CD14-positive monocyte (primary cell): ENCODE measurements around the gene SQSTM1. TPM values are rescaled to one million over a fixed set of nuclear protein-coding genes. Genes with fewer than 3 reads are reported as not detected.

Experiments
- DNase-seq, 3 donors: peaks; one replicate each; pipeline ENCODE4 v3.0.0-alpha.2; 2011 to 2022
- H2AFZ ChIP-seq: 2 replicates; pipeline ENCODE4 v1.6.0; 2012; ENCODE audit warnings: mild to moderate bottlenecking, low read depth, low read length, inconsistent platforms; ENCODE audit not compliant: insufficient read depth, poor library complexity, severe bottlenecking
- H3K27ac ChIP-seq, 2 donors: 1 replicate in 1 of 2; 2 replicates in 1 of 2; pipeline ENCODE4 v1.5.1; 2012 to 2013; ENCODE audit warnings: low read length in 2 of 2, control low read depth in 1 of 2, inconsistent platforms in 1 of 2, low read depth in 1 of 2, mild to moderate bottlenecking in 1 of 2
- H3K27me3 ChIP-seq, 2 donors: one replicate each; pipeline versions ENCODE4 v1.6.0 to v1.6.1; 2011 to 2013; ENCODE audit warnings: low read length in 2 of 2; ENCODE audit not compliant: control insufficient read depth in 2 of 2, insufficient read depth in 2 of 2
- H3K36me3 ChIP-seq, 2 donors: replicated peaks in 1 of 2; 1 replicate in 1 of 2; 2 replicates in 1 of 2; pipeline versions ENCODE4 v1.5.1 to v1.6.1; 2012 to 2013; ENCODE audit warnings: low read length in 2 of 2, control low read depth in 1 of 2, inconsistent platforms in 1 of 2, mild to moderate bottlenecking in 1 of 2; ENCODE audit not compliant: insufficient read depth in 2 of 2, control insufficient read depth in 1 of 2
- H3K4me1 ChIP-seq, 2 donors: 1 replicate in 1 of 2; 2 replicates in 1 of 2; pipeline versions ENCODE4 v1.5.1 to v1.6.1; 2012 to 2013; ENCODE audit warnings: low read length in 2 of 2, control low read depth in 1 of 2, inconsistent platforms in 1 of 2, mild to moderate bottlenecking in 1 of 2, moderate library complexity in 1 of 2; ENCODE audit not compliant: insufficient read depth in 2 of 2, control insufficient read depth in 1 of 2
- H3K4me2 ChIP-seq: replicated peaks from 2 replicates; pipeline ENCODE3; 2012; ENCODE audit warnings: low read length, moderate library complexity, mild to moderate bottlenecking; ENCODE audit not compliant: poor library complexity, severe bottlenecking; ENCODE audit errors: extremely low read depth
- H3K4me3 ChIP-seq, 3 experiments: fragments of 200-600 bp in 1 of 3; sonication (generic) in 1 of 3; replicated peaks in 1 of 3; 1 replicate in 2 of 3; 2 replicates in 1 of 3; pipeline ENCODE4 v1.5.1; 2011 to 2013; ENCODE audit warnings: low read length in 3 of 3, mild to moderate bottlenecking in 3 of 3, control low read depth in 2 of 3, low read depth in 2 of 3, inconsistent platforms in 1 of 3, moderate library complexity in 1 of 3
- H3K79me2 ChIP-seq: 2 replicates; pipeline ENCODE4 v1.6.0; 2012; ENCODE audit warnings: mild to moderate bottlenecking, control low read depth, inconsistent platforms, low read length, moderate library complexity; ENCODE audit not compliant: insufficient read depth
- H3K9ac ChIP-seq: 2 replicates; pipeline ENCODE4 v1.6.0; 2017; ENCODE audit warnings: low read length, mild to moderate bottlenecking; ENCODE audit not compliant: insufficient read depth, poor library complexity, severe bottlenecking
- H3K9me3 ChIP-seq, 2 donors: replicated peaks in 1 of 2; 1 replicate in 1 of 2; 2 replicates in 1 of 2; pipeline versions ENCODE4 v1.5.1 to v1.6.1; 2012 to 2013; ENCODE audit warnings: low read length in 2 of 2, control low read depth in 1 of 2; ENCODE audit not compliant: control insufficient read depth in 1 of 2, insufficient read depth in 1 of 2
- H4K20me1 ChIP-seq: 2 replicates; pipeline ENCODE4 v1.6.0; 2012; ENCODE audit warnings: mild to moderate bottlenecking, low read length, control low read depth, moderate library complexity; ENCODE audit not compliant: insufficient read depth
- H3K27ac Mint-ChIP-seq, 7 donors: one replicate each; pipeline ENCODE4 v1.8.0; 2020; ENCODE audit warnings: mild to moderate bottlenecking in 7 of 7, mixed read lengths in 7 of 7, moderate library complexity in 6 of 7, inconsistent platforms in 2 of 7
- H3K27me3 Mint-ChIP-seq, 3 donors: one replicate each; pipeline ENCODE4 v1.8.0; 2021 to 2022; ENCODE audit warnings: low read depth in 3 of 3, mild to moderate bottlenecking in 3 of 3, mixed read lengths in 3 of 3, moderate library complexity in 3 of 3, inconsistent platforms in 1 of 3
- H3K36me3 Mint-ChIP-seq, 2 donors: one replicate each; pipeline ENCODE4 v1.8.0; 2020; ENCODE audit warnings: mixed read lengths in 2 of 2, inconsistent platforms in 1 of 2, mild to moderate bottlenecking in 1 of 2
- H3K4me1 Mint-ChIP-seq: one replicate; pipeline ENCODE4 v1.8.0; 2020; ENCODE audit warnings: mild to moderate bottlenecking, mixed read lengths
- H3K4me3 Mint-ChIP-seq, 2 donors: one replicate each; pipeline ENCODE4 v1.8.0; 2020; ENCODE audit warnings: mild to moderate bottlenecking in 2 of 2, mixed read lengths in 2 of 2, moderate library complexity in 1 of 2
- H3K9me3 Mint-ChIP-seq, 7 donors: one replicate each; pipeline ENCODE4 v1.8.0; 2020 to 2022; ENCODE audit warnings: mixed read lengths in 7 of 7, mild to moderate bottlenecking in 6 of 7, moderate library complexity in 6 of 7, inconsistent platforms in 2 of 7
- WGBS: methylation state at CpG from one replicate; pipeline ENCODE4 v1.1.5; 2013; ENCODE audit warnings: missing lambda C conversion rate; ENCODE audit not compliant: insufficient coverage; 5-methylcytosine and 5-hydroxymethylcytosine counted together
- intact Hi-C, 2 donors: fragments of 100-400 bp; cut with micrococcal nuclease; formaldehyde crosslinking; loops; one replicate each; pipeline versions ENCODE4 v1.15.0 to v1.15.1; 2023
- polyA plus RNA-seq, 3 donors: library from polyadenylated mRNA; depleted of rRNA in 1 of 3; unstranded in 2 of 3; stranded (reverse) in 1 of 3; fragments of 300-500 nt in 2 of 3; fragments of >200 nt in 1 of 3; fragmentation: Illumina TruSeq in 2 of 3; gene quantifications; 1 replicate in 2 of 3; 2 replicates in 1 of 3; pipeline ENCODE4 v1.2.3, GENCODE V29; 2012 to 2021
- TF ChIP-seq, protein P1 (sequence below): fragments of 200-600 bp; IDR thresholded peaks from one replicate; pipeline ENCODE4 v1.8.0; 2022; ENCODE audit warnings: antibody characterized with exemption, mild to moderate bottlenecking

Gene SQSTM1
- polyA plus RNA-seq, 3 donors, result 182 to 312 (median 275) TPM

- peaks cover 10 to 19% of the 10 kb centered on the region in 2 donors for H3K4me1 ChIP-seq
- no peak overlapping the region for H3K4me3 ChIP-seq
- TF ChIP-seq, protein P1, sequence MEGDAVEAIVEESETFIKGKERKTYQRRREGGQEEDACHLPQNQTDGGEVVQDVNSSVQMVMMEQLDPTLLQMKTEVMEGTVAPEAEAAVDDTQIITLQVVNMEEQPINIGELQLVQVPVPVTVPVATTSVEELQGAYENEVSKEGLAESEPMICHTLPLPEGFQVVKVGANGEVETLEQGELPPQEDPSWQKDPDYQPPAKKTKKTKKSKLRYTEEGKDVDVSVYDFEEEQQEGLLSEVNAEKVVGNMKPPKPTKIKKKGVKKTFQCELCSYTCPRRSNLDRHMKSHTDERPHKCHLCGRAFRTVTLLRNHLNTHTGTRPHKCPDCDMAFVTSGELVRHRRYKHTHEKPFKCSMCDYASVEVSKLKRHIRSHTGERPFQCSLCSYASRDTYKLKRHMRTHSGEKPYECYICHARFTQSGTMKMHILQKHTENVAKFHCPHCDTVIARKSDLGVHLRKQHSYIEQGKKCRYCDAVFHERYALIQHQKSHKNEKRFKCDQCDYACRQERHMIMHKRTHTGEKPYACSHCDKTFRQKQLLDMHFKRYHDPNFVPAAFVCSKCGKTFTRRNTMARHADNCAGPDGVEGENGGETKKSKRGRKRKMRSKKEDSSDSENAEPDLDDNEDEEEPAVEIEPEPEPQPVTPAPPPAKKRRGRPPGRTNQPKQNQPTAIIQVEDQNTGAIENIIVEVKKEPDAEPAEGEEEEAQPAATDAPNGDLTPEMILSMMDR, result no peak
- no peak overlapping the region for H3K27ac ChIP-seq
- Mint-ChIP-seq H3K27me3 (peaks cover 0 to 3% (median 2%) of the 10 kb centered on the region in 3 donors), H3K4me1 (peaks cover 20% of the 10 kb centered on the region), H3K36me3 (peaks cover 31% of the 10 kb centered on the region in 2 donors), H3K4me3 (peak overlapping the region in 1 of 2 donors; percentile 12), H3K9me3 (peaks cover 0 to 6% (median 0%) of the 10 kb centered on the region in 7 donors), H3K27ac (no peak overlapping the region)
- H3K9me3 ChIP-seq, result no peaks in the 10 kb centered on the region
- no peak overlapping the region for H3K9ac ChIP-seq
- H2AFZ ChIP-seq, result no peak overlapping the region
- no peak for DNase-seq
- 75% methylated on average over 8 of the region's 11 CpGs for WGBS
- no peak overlapping the region for H3K4me2 ChIP-seq
- H3K27me3 ChIP-seq, result no peaks in the 10 kb centered on the region
- peaks cover 26 to 35% of the 10 kb centered on the region in 2 donors for H3K36me3 ChIP-seq
- H4K20me1 ChIP-seq, result no peaks in the 10 kb centered on the region
- intact Hi-C loops, result no loop called here
- no peaks in the 10 kb centered on the region for H3K79me2 ChIP-seq
Observed at GRCh38 chr5:179860301-179860700, 39.6 kb downstream of the SQSTM1 start.

DNA sequence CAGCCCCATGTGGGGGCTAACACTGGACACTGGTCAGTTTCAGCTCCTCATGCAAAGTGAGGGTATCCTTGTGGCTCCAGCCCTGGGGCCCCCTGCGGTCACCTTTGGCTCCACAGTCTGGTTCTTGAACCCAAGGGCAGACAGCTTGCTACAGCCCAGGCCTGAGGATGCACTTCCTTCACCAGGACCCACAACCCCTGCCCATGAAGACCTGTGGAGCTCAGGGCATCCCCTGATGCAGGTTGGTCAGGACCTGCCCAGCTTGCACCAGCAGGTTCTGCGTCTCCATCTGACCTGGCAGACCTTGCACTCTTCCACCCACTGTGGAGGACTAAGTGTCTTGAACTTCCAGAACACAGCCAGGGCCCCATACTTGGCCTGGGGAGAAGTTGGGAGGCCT, 41.6 kb downstream of the SQSTM1 start:
- intact Hi-C loops, result no loop called here
- no peaks in the 10 kb centered on the region for H4K20me1 ChIP-seq
- no peaks in the 10 kb centered on the region for H3K79me2 ChIP-seq
- no peak for DNase-seq
- H3K4me2 ChIP-seq, result no peak overlapping the region
- peaks cover 39 to 52% of the 10 kb centered on the region in 2 donors for H3K36me3 ChIP-seq
- TF ChIP-seq, protein P1, result no peak
- Mint-ChIP-seq H3K9me3 (peaks cover 0 to 6% (median 0%) of the 10 kb centered on the region in 7 donors), H3K27me3 (peaks cover 0 to 4% (median 3%) of the 10 kb centered on the region in 3 donors), H3K4me3 (no peak overlapping the region), H3K27ac (no peak overlapping the region), H3K36me3 (peaks cover 46 to 47% of the 10 kb centered on the region in 2 donors), H3K4me1 (peaks cover 28% of the 10 kb centered on the region)
- no peak overlapping the region for H2AFZ ChIP-seq
- no peak overlapping the region for H3K9ac ChIP-seq
- no peak overlapping the region for H3K4me3 ChIP-seq
- no peaks in the 10 kb centered on the region for H3K9me3 ChIP-seq
- WGBS, result 100% methylated on average over 2 of the region's 2 CpGs
- H3K27me3 ChIP-seq, result no peaks in the 10 kb centered on the region
- no peak overlapping the region for H3K27ac ChIP-seq
- H3K4me1 ChIP-seq, result peaks cover 10 to 19% of the 10 kb centered on the region in 2 donors
